Myocyte (in vitro differentiated cells): ENCODE data around the gene STAT3. TPM values are rescaled to one million over a fixed set of nuclear protein-coding genes. Genes with fewer than 3 reads are reported as not detected.
"Not testable (repeated sequence)": the region's sequence is repeated elsewhere in the genome, so short reads cannot be mapped to it uniquely, and the experiment has no call there.

Experiments
- DNase-seq: peaks from one replicate; pipeline ENCODE4 v3.0.0-alpha.2; 2012; ENCODE audit warnings: low read depth
- total RNA-seq: library from RNA; depleted of rRNA; stranded (reverse); fragments of >200 nt; gene quantifications from 2 replicates; pipeline ENCODE4 v1.2.3, GENCODE V29; 2014

The STAT3 gene
- total RNA-seq, 1 donor from 2014 or later: 159 TPM

- peak; percentile 84 for DNase-seq
Measured at GRCh38 chr17:42409523-42410318, 21.5 kb upstream of the STAT3 start.

- peak; percentile 68 for DNase-seq
Measured at GRCh38 chr17:42408061-42408460, 19.8 kb upstream of the STAT3 start.

- DNase-seq: peak; percentile 68
Measured at GRCh38 chr17:42407289-42407836, 19.1 kb upstream of the STAT3 start.

- no peak for DNase-seq
Measured at GRCh38 chr17:42406615-42407288, 18.5 kb upstream of the STAT3 start.

GRCh38 chr17:42405963-42406495, 17.8 kb upstream of the STAT3 start:
- DNase-seq: peak; percentile 63

GRCh38 chr17:42405076-42405475, 16.8 kb upstream of the STAT3 start:
- no peak for DNase-seq

GRCh38 chr17:42404326-42405055, 16.2 kb upstream of the STAT3 start:
- no peak for DNase-seq

- DNase-seq: no peak
Measured at GRCh38 chr17:42403150-42403549, 14.9 kb upstream of the STAT3 start.

GRCh38 chr17:42402117-42402516, 13.9 kb upstream of the STAT3 start:
- no peak for DNase-seq

- not testable (repeated sequence) for DNase-seq
Measured at GRCh38 chr17:42400844-42401375, 12.7 kb upstream of the STAT3 start.

- no peak for DNase-seq
Measured at GRCh38 chr17:42399948-42400843, 12.0 kb upstream of the STAT3 start.

GRCh38 chr17:42399121-42399520, 10.9 kb upstream of the STAT3 start:
- DNase-seq: peak; percentile 76

- DNase-seq: not testable (repeated sequence)
Measured at GRCh38 chr17:42395601-42396000, 7.4 kb upstream of the STAT3 start.

GRCh38 chr17:42394838-42395237, 6.6 kb upstream of the STAT3 start:
- no peak for DNase-seq

- no peak for DNase-seq
Measured at GRCh38 chr17:42392692-42393415, 4.6 kb upstream of the STAT3 start.

- not testable (repeated sequence) for DNase-seq
Measured at GRCh38 chr17:42391439-42391838, 3.2 kb upstream of the STAT3 start.

- no peak for DNase-seq
Measured at GRCh38 chr17:42389899-42390298, 1.7 kb upstream of the STAT3 start.

GRCh38 chr17:42389135-42389417, 834 bp upstream of the STAT3 start:
- DNase-seq: no peak

GRCh38 chr17:42387661-42388380, 421 bp downstream of the STAT3 start:
- DNase-seq: peak; percentile 47
